ENCODE results near the gene C16orf74. TPM values are rescaled to one million over a fixed set of nuclear protein-coding genes. Genes with fewer than 3 reads are reported as not detected.

The C16orf74 gene
- total RNA-seq, 4 donors from 2014 or later: 11.0 to 13.0 (median 11.4) TPM

- DNase-seq (ENCODE audit: low spot score in 2 of 2): no peak
- peaks cover 14% of the 10 kb centered on the region for H3K36me3 ChIP-seq
- H3K4me1 ChIP-seq: peaks cover 3% of the 10 kb centered on the region
- H3K9me3 ChIP-seq: no peaks in the 10 kb centered on the region
- H3K27ac ChIP-seq: no peak overlapping the region
- H3K27me3 ChIP-seq: no peaks in the 10 kb centered on the region
- H3K4me3 ChIP-seq: no peak overlapping the region
- TF ChIP-seq POLR2A (IDR thresholded peaks at IDR 0.05) (no peak), CTCF (IDR thresholded peaks at IDR 0.05) (no peak), EP300 (IDR thresholded peaks at IDR 0.05) (no peak), POLR2AphosphoS5 (IDR thresholded peaks at IDR 0.05) (no peak)
- 76% methylated on average over 7 of the region's 9 CpGs for WGBS
Measured at GRCh38 chr16:85682516-85682915, 68.4 kb downstream of the C16orf74 start.

GRCh38 chr16:85681255-85681654, 69.6 kb downstream of the C16orf74 start:
- Histone ChIP-seq H3K4me1 (peaks cover 3% of the 10 kb centered on the region), H3K9me3 (no peaks in the 10 kb centered on the region), H3K4me3 (no peak overlapping the region), H3K27ac (no peak overlapping the region), H3K36me3 (peaks cover 19% of the 10 kb centered on the region), H3K27me3 (no peaks in the 10 kb centered on the region)
- no peak for DNase-seq (ENCODE audit: low spot score in 2 of 2)
- TF ChIP-seq POLR2AphosphoS5 (IDR thresholded peaks at IDR 0.05) (no peak), POLR2A (IDR thresholded peaks at IDR 0.05) (no peak), EP300 (IDR thresholded peaks at IDR 0.05) (no peak), CTCF (IDR thresholded peaks at IDR 0.05) (no peak)
- 76% methylated on average over 8 of the region's 8 CpGs for WGBS

- DNase-seq (ENCODE audit: low spot score in 2 of 2): no peak
- WGBS: 78% methylated on average over 6 of the region's 6 CpGs
- no peak overlapping the region for H3K4me3 ChIP-seq
- H3K36me3 ChIP-seq: peaks cover 24% of the 10 kb centered on the region
- H3K27me3 ChIP-seq: no peaks in the 10 kb centered on the region
- H3K9me3 ChIP-seq: no peaks in the 10 kb centered on the region
- H3K4me1 ChIP-seq: peaks cover 3% of the 10 kb centered on the region
- TF ChIP-seq POLR2A (IDR thresholded peaks at IDR 0.05) (no peak), CTCF (IDR thresholded peaks at IDR 0.05) (no peak), POLR2AphosphoS5 (IDR thresholded peaks at IDR 0.05) (no peak), EP300 (IDR thresholded peaks at IDR 0.05) (no peak)
- H3K27ac ChIP-seq: no peak overlapping the region
Measured at GRCh38 chr16:85680352-85680944, 70.4 kb downstream of the C16orf74 start.

- no peak for TF ChIP-seq POLR2AphosphoS5 (IDR thresholded peaks at IDR 0.05)
- Histone ChIP-seq H3K27me3 (no peaks in the 10 kb centered on the region), H3K4me3 (no peak overlapping the region), H3K4me1 (peaks cover 3% of the 10 kb centered on the region), H3K27ac (no peak overlapping the region), H3K36me3 (peaks cover 30% of the 10 kb centered on the region), H3K9me3 (no peaks in the 10 kb centered on the region)
- 84% methylated on average over 6 of the region's 6 CpGs for WGBS
- DNase-seq (ENCODE audit: low spot score in 2 of 2): no peak
Measured at GRCh38 chr16:85679870-85680269, 71.0 kb downstream of the C16orf74 start.

- H3K4me1 ChIP-seq: peaks cover 7% of the 10 kb centered on the region
- no peaks in the 10 kb centered on the region for H3K9me3 ChIP-seq
- peaks cover 40% of the 10 kb centered on the region for H3K36me3 ChIP-seq
- no peaks in the 10 kb centered on the region for H3K27me3 ChIP-seq
- whole genome bisulfite sequencing: 89% methylated on average over 5 of the region's 5 CpGs
- H3K27ac ChIP-seq: no peak overlapping the region
- TF ChIP-seq EP300 (IDR thresholded peaks at IDR 0.05): no peak
- TF ChIP-seq CTCF (IDR thresholded peaks at IDR 0.05): no peak
- no peak overlapping the region for H3K4me3 ChIP-seq
- no peak for DNase-seq (ENCODE audit: low spot score in 2 of 2)
Measured at GRCh38 chr16:85678821-85679220, 72.1 kb downstream of the C16orf74 start.

- 85% methylated on average over 8 of the region's 8 CpGs for WGBS
- Histone ChIP-seq H3K27ac (no peak overlapping the region), H3K36me3 (peaks cover 45% of the 10 kb centered on the region), H3K9me3 (no peaks in the 10 kb centered on the region), H3K4me3 (no peak overlapping the region), H3K27me3 (no peaks in the 10 kb centered on the region), H3K4me1 (peaks cover 7% of the 10 kb centered on the region)
- DNase-seq (ENCODE audit: low spot score in 2 of 2): no peak
- TF ChIP-seq POLR2AphosphoS5 (IDR thresholded peaks at IDR 0.05) (no peak), POLR2A (IDR thresholded peaks at IDR 0.05) (no peak), CTCF (IDR thresholded peaks at IDR 0.05) (no peak), EP300 (IDR thresholded peaks at IDR 0.05) (no peak)
Measured at GRCh38 chr16:85678016-85678415, 72.9 kb downstream of the C16orf74 start.
